ENCODE data around the gene OTOF. TPM values are rescaled to one million over a fixed set of nuclear protein-coding genes. Genes with fewer than 3 reads are reported as not detected.

OTOF gene
- total RNA-seq, 6 experiments from 2014 or later = 0.06 to 0.12 TPM; not detected in 4

DNA sequence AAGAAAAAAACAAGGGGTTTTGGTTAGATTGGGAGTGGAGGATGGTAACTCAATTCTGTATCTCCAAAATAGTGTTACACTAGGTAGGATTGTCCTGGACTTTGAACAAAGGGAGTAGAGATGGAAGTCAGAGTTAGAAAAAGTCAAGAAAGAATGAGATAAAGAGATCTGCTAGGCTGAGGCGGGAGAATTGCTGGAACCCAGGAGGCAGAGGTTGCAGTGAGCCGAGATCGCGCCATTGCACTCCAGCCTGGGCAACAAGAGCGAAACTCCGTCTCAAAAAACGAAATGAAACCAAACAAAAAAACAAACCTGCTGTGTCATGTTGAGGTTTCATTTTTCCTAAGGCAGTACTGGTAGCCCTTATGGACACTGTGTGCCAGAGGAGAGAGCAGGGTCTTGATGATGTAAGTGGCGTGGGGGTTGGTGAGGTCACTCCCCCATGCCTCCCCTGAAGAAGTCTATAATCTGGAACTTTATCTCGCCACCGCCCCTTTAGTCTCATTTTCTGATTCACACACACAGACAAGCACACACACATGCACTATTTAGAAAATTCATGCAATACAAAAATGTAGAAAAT lies 65.7 kb downstream of the OTOF start:
- Histone ChIP-seq H3K36me3 (no peaks in the 10 kb centered on the region), H3K4me3 (peak overlapping the region; percentile 20 to 37 (median 31)), H3K4me1 (peaks cover 0 to 4% (median 2%) of the 10 kb centered on the region in 4 donors), H3K9me3 (no peaks in the 10 kb centered on the region), H3K27me3 (no peaks in the 10 kb centered on the region), H3K27ac (peak overlapping the region; percentile 2 to 34 (median 26))
- TF ChIP-seq POLR2A (IDR thresholded peaks at IDR 0.05) = peak; percentile 15
- TF ChIP-seq, protein P1, sequence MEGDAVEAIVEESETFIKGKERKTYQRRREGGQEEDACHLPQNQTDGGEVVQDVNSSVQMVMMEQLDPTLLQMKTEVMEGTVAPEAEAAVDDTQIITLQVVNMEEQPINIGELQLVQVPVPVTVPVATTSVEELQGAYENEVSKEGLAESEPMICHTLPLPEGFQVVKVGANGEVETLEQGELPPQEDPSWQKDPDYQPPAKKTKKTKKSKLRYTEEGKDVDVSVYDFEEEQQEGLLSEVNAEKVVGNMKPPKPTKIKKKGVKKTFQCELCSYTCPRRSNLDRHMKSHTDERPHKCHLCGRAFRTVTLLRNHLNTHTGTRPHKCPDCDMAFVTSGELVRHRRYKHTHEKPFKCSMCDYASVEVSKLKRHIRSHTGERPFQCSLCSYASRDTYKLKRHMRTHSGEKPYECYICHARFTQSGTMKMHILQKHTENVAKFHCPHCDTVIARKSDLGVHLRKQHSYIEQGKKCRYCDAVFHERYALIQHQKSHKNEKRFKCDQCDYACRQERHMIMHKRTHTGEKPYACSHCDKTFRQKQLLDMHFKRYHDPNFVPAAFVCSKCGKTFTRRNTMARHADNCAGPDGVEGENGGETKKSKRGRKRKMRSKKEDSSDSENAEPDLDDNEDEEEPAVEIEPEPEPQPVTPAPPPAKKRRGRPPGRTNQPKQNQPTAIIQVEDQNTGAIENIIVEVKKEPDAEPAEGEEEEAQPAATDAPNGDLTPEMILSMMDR (IDR thresholded peaks at IDR 0.05) = no peak
- WGBS (ENCODE audit: insufficient coverage, low coverage, low lambda C conversion rate, missing lambda C conversion rate) = 33% methylated on average over 10 of the region's 10 CpGs
- intact Hi-C loops (cut with DNase I) = no loop called here
- ATAC-seq (peak; percentile 70 to 85 (median 74)), DNase-seq (no peak)

DNA sequence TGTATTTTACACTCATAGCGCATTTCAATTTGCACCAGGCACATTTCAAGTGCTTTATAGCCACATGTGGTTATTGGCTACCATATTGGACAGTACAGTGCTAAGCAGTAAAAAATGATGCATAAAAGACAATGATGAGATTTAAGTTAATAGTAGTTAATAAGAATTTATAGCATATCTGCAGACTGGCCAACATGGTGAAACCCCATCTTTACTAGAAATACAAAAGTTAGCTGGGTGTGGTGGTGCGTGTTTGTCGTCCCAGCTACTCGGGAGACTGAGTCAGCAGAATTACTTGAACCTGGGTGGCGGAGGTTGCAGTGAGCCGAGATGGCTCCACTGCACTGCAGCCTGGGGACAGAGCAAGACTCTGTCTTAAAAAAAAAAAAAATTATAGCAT lies 66.5 kb downstream of the OTOF start:
- Histone ChIP-seq H3K27ac (no peak overlapping the region), H3K9me3 (no peaks in the 10 kb centered on the region), H3K4me1 (peaks cover 0 to 4% (median 2%) of the 10 kb centered on the region in 4 donors), H3K27me3 (no peaks in the 10 kb centered on the region), H3K36me3 (no peaks in the 10 kb centered on the region), H3K4me3 (no peak overlapping the region)
- DNase-seq = no peak
- TF ChIP-seq, protein P1 (IDR thresholded peaks at IDR 0.05) = no peak
- TF ChIP-seq POLR2A (IDR thresholded peaks at IDR 0.05) = no peak
- ATAC-seq = no peak
- intact Hi-C loops (cut with DNase I) = no loop called here
- 94% methylated on average over 6 of the region's 6 CpGs for WGBS (ENCODE audit: insufficient coverage, low coverage, low lambda C conversion rate, missing lambda C conversion rate)

DNA sequence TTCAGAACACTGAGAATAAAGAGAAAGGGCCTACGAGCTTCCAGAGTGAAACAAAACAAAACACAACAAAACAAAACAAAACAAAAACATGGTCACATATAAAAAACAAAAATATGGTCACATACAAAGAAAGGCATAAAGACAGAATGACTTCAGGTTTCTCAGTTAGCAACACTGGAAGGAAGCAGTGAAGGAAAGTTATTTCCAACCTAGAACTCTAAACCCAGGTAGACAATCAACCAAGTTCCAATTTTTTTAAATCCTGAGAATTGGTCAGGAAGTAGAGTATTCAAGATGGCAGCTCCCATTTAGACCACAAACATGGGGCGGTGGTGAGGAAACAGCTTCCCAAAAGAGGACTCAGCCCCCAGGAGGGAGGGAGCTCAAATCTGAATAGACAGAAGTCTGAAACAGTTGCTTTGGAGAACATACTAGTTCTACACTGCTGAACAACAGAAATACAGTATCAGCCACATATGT lies 67.1 kb downstream of the OTOF start:
- Histone ChIP-seq H3K36me3 (no peaks in the 10 kb centered on the region), H3K9me3 (no peaks in the 10 kb centered on the region), H3K4me3 (no peak overlapping the region), H3K27me3 (no peaks in the 10 kb centered on the region), H3K4me1 (peaks cover 0 to 4% (median 2%) of the 10 kb centered on the region in 4 donors), H3K27ac (no peak overlapping the region)
- DNase-seq (no peak), ATAC-seq (no peak)
- WGBS (ENCODE audit: insufficient coverage, low coverage, low lambda C conversion rate, missing lambda C conversion rate) = 94% methylated on average over 1 of the region's 2 CpGs
- no peak for TF ChIP-seq POLR2A (IDR thresholded peaks at IDR 0.05)
- TF ChIP-seq, protein P1 (IDR thresholded peaks at IDR 0.05) = no peak
- intact Hi-C loops (cut with DNase I) = no loop called here

DNA sequence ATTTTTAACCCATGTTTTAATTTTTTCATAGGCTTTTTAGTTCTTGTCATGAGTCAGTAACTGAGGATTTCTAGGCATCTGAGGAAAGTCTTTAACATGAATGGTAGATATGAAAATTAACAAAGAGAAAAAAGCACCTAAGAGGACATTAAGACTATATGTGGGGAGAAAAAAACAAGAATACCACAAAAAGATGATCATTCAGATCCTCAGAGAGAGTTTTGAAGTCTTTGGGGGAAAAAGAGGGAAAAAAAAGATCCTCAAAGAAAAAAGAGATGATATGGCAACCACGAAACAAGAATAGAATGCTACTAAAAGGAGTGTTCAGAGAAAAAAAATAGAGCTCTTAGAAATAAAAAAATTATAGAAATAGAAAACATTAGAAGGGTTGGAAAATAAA lies 68.1 kb downstream of the OTOF start:
- Histone ChIP-seq H3K9me3 (no peaks in the 10 kb centered on the region), H3K4me3 (no peak overlapping the region), H3K36me3 (no peaks in the 10 kb centered on the region), H3K27me3 (no peaks in the 10 kb centered on the region), H3K27ac (no peak overlapping the region), H3K4me1 (peaks cover 0 to 4% (median 2%) of the 10 kb centered on the region in 4 donors)
- ATAC-seq = no peak
- DNase-seq = no peak
- TF ChIP-seq, protein P1 (IDR thresholded peaks at IDR 0.05) = no peak
- TF ChIP-seq POLR2A (IDR thresholded peaks at IDR 0.05) = no peak
- 80% methylated on average over 1 of the region's 1 CpG for WGBS (ENCODE audit: insufficient coverage, low coverage, low lambda C conversion rate, missing lambda C conversion rate)
- intact Hi-C loops (cut with DNase I) = no loop called here
